ENCODE data around the gene CDH18.

DNA sequence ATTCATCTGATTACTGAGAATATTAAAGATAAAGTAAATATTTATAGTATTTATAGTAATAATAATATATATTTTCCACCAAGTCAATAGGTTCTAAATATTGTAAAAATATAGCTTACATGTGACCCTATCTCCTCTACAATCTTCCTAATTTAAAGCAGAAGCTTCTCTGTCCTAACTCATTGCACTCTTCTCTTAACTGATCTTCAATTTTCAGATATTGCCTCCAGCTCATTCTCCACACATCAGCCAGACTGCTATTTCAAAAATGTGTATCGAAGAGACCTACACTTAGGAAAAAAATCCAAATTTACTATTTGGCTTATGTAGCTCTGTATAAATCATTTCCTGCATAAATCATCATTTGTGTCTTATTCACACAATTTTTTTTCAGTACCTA lies 47.8 kb downstream of the CDH18 start:
- TF ChIP-seq, protein P1, sequence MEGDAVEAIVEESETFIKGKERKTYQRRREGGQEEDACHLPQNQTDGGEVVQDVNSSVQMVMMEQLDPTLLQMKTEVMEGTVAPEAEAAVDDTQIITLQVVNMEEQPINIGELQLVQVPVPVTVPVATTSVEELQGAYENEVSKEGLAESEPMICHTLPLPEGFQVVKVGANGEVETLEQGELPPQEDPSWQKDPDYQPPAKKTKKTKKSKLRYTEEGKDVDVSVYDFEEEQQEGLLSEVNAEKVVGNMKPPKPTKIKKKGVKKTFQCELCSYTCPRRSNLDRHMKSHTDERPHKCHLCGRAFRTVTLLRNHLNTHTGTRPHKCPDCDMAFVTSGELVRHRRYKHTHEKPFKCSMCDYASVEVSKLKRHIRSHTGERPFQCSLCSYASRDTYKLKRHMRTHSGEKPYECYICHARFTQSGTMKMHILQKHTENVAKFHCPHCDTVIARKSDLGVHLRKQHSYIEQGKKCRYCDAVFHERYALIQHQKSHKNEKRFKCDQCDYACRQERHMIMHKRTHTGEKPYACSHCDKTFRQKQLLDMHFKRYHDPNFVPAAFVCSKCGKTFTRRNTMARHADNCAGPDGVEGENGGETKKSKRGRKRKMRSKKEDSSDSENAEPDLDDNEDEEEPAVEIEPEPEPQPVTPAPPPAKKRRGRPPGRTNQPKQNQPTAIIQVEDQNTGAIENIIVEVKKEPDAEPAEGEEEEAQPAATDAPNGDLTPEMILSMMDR (IDR thresholded peaks at IDR 0.05; ENCODE audit: extremely low read depth in 1 of 2, insufficient read depth in 1 of 2, low read depth in 1 of 2, low read length in 2 of 2): no peak
- no peak for TF ChIP-seq POLR2AphosphoS5 (IDR thresholded peaks at IDR 0.05; ENCODE audit: insufficient read depth, low read depth, low read length)
- TF ChIP-seq POLR2A (IDR thresholded peaks at IDR 0.05; ENCODE audit: low read depth, low read length): no peak
- no peak for TF ChIP-seq MAX (IDR thresholded peaks at IDR 0.05; ENCODE audit: insufficient read depth, insufficient read length)
- no peak for TF ChIP-seq EZH2 (IDR thresholded peaks at IDR 0.05; ENCODE audit: borderline replicate concordance, low read depth, low read length, severe bottlenecking)
- TF ChIP-seq FOS (IDR thresholded peaks at IDR 0.05; ENCODE audit: borderline replicate concordance, insufficient read depth, low read length): no peak

Measured in endothelial cell of umbilical vein (primary cell).